Suprapubic skin (tissue), 4 donors: Measurements from ENCODE around the gene SAMD1. TPM values are rescaled to one million over a fixed set of nuclear protein-coding genes. Genes with fewer than 3 reads are reported as not detected.

ENCODE experiments used
- DNase-seq, 2 donors: peaks; one replicate each; pipeline ENCODE4 v3.0.0-alpha.2; 2019; ENCODE audit warnings: low spot score in 2 of 2
- H3K27ac ChIP-seq: fragments of 200-600 bp; sonication (generic); one replicate; pipeline ENCODE4 v1.5.1; 2019
- H3K27me3 ChIP-seq: fragments of 200-600 bp; sonication (generic); one replicate; pipeline ENCODE4 v1.5.1; 2019
- H3K36me3 ChIP-seq: fragments of 200-600 bp; sonication (generic); one replicate; pipeline ENCODE4 v1.5.1; 2019
- H3K4me1 ChIP-seq: fragments of 200-600 bp; sonication (generic); one replicate; pipeline ENCODE4 v1.5.1; 2019
- H3K4me3 ChIP-seq: fragments of 200-600 bp; sonication (generic); one replicate; pipeline ENCODE4 v1.5.1; 2019; ENCODE audit warnings: mild to moderate bottlenecking
- H3K9me3 ChIP-seq: fragments of 200-600 bp; sonication (generic); one replicate; pipeline ENCODE4 v1.5.1; 2019
- EP300 ChIP-seq: sonication (generic); formaldehyde crosslinking; IDR thresholded peaks from one replicate; pipeline ENCODE4 v1.6.1; 2017; ENCODE audit warnings: antibody characterized with exemption
- POLR2A ChIP-seq, 2 donors: fragments of 450-650 bp; IDR thresholded peaks; one replicate each; pipeline ENCODE4 v1.6.1; 2017; ENCODE audit warnings: antibody characterized with exemption in 2 of 2, mild to moderate bottlenecking in 2 of 2, moderate library complexity in 2 of 2
- POLR2AphosphoS5 ChIP-seq, 3 donors: sonication (generic); formaldehyde crosslinking; IDR thresholded peaks; one replicate each; pipeline ENCODE4 v1.6.1; 2017; ENCODE audit warnings: antibody characterized with exemption in 3 of 3
- WGBS: methylation state at CpG from one replicate; pipeline ENCODE4 v1.1.5; 2018; 5-methylcytosine and 5-hydroxymethylcytosine counted together
- total RNA-seq, 4 donors: library from RNA; depleted of rRNA; stranded (reverse); fragments of >200 nt; gene quantifications; one replicate each; pipeline ENCODE4 v1.1.0, GENCODE V29; 2016
- TF ChIP-seq, protein P1 (sequence below), 2 donors: fragments of 200-600 bp in 1 of 2; fragments of 450-650 bp in 1 of 2; sonication (generic) in 1 of 2; IDR thresholded peaks; one replicate each; pipeline ENCODE4 v1.5.1; 2016 to 2019; ENCODE audit warnings: antibody characterized with exemption in 2 of 2, mild to moderate bottlenecking in 1 of 2, moderate library complexity in 1 of 2

Gene SAMD1
- total RNA-seq, 4 donors from 2014 or later = 22.4 to 34.9 (median 29.1) TPM

DNA sequence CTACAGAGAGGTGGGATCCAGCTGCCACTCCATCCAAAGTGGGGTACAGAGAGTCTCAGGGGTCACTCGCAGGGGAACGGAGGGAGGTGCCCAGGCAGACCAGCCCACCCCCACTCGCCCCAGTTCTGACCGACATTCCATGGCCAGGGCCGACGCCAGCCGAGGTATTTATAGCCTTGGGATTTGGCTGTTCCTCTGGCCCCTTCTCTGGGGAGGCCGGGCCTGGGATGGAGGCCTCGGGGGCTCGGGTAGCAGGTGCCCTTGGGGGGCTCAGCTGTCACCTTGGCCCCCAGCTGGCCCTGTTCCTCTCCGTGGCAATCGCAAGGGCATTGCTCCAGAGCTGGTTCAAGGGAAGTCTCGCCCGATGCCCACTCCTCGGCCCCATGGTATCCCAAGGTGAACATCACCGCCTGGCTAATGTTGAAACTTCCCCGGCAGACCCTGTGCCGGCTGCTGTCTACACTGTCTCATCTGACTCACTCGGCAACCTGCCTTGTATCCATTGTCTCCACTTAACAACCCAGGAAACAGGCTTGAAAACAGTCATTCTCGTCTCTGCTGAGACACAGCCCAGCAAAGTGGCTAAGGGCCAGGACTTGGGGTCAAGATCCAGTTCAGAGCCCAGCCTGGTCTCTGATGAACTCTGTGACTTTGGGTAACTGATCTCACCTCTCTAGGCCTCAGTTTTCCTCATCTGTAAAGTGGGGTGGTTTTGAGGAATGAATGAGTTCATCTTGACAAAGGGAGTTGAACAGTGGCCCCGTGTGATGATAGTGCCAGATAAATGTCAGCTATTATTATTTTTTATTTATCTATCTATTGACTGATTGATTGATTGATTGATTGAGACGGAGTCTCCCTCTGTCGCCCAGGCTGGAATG lies 17.3 kb upstream of the SAMD1 start:
- Histone ChIP-seq H3K4me3 (no peak overlapping the region), H3K27ac (no peak overlapping the region), H3K36me3 (peaks cover 43% of the 10 kb centered on the region), H3K27me3 (no peaks in the 10 kb centered on the region), H3K4me1 (peaks cover 11% of the 10 kb centered on the region), H3K9me3 (no peaks in the 10 kb centered on the region)
- WGBS = 88% methylated on average over 9 of the region's 23 CpGs
- TF ChIP-seq, protein P1, sequence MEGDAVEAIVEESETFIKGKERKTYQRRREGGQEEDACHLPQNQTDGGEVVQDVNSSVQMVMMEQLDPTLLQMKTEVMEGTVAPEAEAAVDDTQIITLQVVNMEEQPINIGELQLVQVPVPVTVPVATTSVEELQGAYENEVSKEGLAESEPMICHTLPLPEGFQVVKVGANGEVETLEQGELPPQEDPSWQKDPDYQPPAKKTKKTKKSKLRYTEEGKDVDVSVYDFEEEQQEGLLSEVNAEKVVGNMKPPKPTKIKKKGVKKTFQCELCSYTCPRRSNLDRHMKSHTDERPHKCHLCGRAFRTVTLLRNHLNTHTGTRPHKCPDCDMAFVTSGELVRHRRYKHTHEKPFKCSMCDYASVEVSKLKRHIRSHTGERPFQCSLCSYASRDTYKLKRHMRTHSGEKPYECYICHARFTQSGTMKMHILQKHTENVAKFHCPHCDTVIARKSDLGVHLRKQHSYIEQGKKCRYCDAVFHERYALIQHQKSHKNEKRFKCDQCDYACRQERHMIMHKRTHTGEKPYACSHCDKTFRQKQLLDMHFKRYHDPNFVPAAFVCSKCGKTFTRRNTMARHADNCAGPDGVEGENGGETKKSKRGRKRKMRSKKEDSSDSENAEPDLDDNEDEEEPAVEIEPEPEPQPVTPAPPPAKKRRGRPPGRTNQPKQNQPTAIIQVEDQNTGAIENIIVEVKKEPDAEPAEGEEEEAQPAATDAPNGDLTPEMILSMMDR (IDR thresholded peaks at IDR 0.05) = no peak
- TF ChIP-seq POLR2AphosphoS5 (IDR thresholded peaks at IDR 0.05) (no peak), EP300 (no peak), POLR2A (IDR thresholded peaks at IDR 0.05) (no peak)
- no peak for DNase-seq

DNA sequence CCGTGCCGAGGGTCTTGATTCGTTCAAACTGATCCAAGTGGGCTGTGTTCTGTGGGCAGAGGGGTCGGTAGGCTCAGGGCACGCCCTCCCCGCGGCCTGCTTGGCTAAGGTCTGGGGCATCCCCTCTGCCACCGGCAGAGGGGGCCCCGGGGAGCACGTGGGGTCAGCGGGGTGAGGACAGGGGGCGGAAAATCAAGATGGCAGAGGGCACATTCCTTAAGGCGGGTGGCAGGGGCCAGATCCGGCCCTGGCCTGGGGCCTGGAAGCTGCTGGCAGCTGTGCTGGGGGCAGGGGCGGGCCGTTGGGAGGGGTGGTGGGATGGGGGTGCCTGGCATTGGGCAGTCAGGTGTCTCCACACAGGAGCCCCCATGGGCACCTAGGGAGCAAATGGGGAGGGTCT lies 16.3 kb upstream of the SAMD1 start:
- DNase-seq = no peak
- Histone ChIP-seq H3K9me3 (no peaks in the 10 kb centered on the region), H3K27ac (no peak overlapping the region), H3K4me3 (no peak overlapping the region), H3K36me3 (peaks cover 53% of the 10 kb centered on the region), H3K27me3 (no peaks in the 10 kb centered on the region), H3K4me1 (peaks cover under 1% of the 10 kb centered on the region)
- TF ChIP-seq POLR2A (IDR thresholded peaks at IDR 0.05) (no peak), EP300 (no peak), POLR2AphosphoS5 (IDR thresholded peaks at IDR 0.05) (no peak)
- TF ChIP-seq, protein P1 (IDR thresholded peaks at IDR 0.05) = no peak
- WGBS = 98% methylated on average over 6 of the region's 16 CpGs

GRCh38 chr19:14105680-14106079 lies 15.1 kb upstream of the SAMD1 start:
- no peak for DNase-seq
- no peaks in the 10 kb centered on the region for H3K4me1 ChIP-seq
- no peaks in the 10 kb centered on the region for H3K27me3 ChIP-seq
- no peak overlapping the region for H3K4me3 ChIP-seq
- TF ChIP-seq POLR2A (IDR thresholded peaks at IDR 0.05) (no peak), EP300 (no peak), POLR2AphosphoS5 (IDR thresholded peaks at IDR 0.05) (no peak)
- TF ChIP-seq, protein P1 (IDR thresholded peaks at IDR 0.05) = no peak
- 89% methylated on average over 8 of the region's 8 CpGs for WGBS
- H3K27ac ChIP-seq = no peak overlapping the region
- no peaks in the 10 kb centered on the region for H3K9me3 ChIP-seq
- peaks cover 64% of the 10 kb centered on the region for H3K36me3 ChIP-seq

DNA sequence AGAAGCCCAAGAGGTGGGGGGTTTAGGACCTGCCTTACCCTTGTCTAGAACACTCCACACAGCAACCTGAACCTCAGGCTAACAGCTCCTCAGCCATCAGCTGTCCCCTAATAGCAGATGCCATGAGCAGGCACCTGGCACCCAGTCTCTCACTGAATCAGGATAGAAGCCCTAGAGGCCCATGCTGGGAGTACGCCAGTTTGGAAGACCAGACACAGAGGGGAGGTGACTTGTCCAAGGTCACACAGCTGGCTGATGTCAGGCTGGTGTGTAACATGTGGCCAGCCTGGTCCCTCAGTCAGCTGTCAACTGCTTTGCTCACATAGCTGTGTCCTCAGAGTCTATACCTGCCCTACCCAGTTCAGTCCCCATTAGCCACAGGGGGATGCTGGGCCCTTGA lies 12.8 kb upstream of the SAMD1 start:
- no peak overlapping the region for H3K27ac ChIP-seq
- H3K4me3 ChIP-seq = no peak overlapping the region
- no peaks in the 10 kb centered on the region for H3K9me3 ChIP-seq
- H3K36me3 ChIP-seq = peaks cover 76% of the 10 kb centered on the region
- H3K27me3 ChIP-seq = no peaks in the 10 kb centered on the region
- DNase-seq = no peak
- TF ChIP-seq POLR2AphosphoS5 (IDR thresholded peaks at IDR 0.05) (no peak), EP300 (no peak), POLR2A (IDR thresholded peaks at IDR 0.05) (no peak)
- TF ChIP-seq, protein P1 (IDR thresholded peaks at IDR 0.05) = no peak
- WGBS = 60% methylated on average over 1 of the region's 1 CpG
- no peaks in the 10 kb centered on the region for H3K4me1 ChIP-seq

GRCh38 chr19:14102756-14103155 lies 12.2 kb upstream of the SAMD1 start:
- Histone ChIP-seq H3K36me3 (peaks cover 80% of the 10 kb centered on the region), H3K27me3 (no peaks in the 10 kb centered on the region), H3K27ac (no peak overlapping the region), H3K4me3 (no peak overlapping the region), H3K4me1 (no peaks in the 10 kb centered on the region), H3K9me3 (no peaks in the 10 kb centered on the region)
- TF ChIP-seq POLR2AphosphoS5 (IDR thresholded peaks at IDR 0.05) (no peak), POLR2A (IDR thresholded peaks at IDR 0.05) (no peak), EP300 (no peak)
- TF ChIP-seq, protein P1 (IDR thresholded peaks at IDR 0.05) = no peak
- 88% methylated on average over 10 of the region's 10 CpGs for WGBS
- no peak for DNase-seq
